Measurements from ENCODE around the gene NAALAD2. TPM values are rescaled to one million over a fixed set of nuclear protein-coding genes. Genes with fewer than 3 reads are reported as not detected.

The NAALAD2 gene
- total RNA-seq, 6 donors from 2014 or later: 0.33 to 2.1 (median 1.2) TPM

- H3K4me1 ChIP-seq: no peaks in the 10 kb centered on the region
- no peaks in the 10 kb centered on the region for H3K27me3 ChIP-seq
- DNase-seq (no peak), ATAC-seq (ENCODE audit: low FRiP score in 2 of 2) (no peak)
- no peak overlapping the region for H3K27ac ChIP-seq
- H3K4me3 ChIP-seq: no peak overlapping the region
- TF ChIP-seq POLR2A (IDR thresholded peaks at IDR 0.05): no peak
- no peak for TF ChIP-seq POLR2AphosphoS5 (IDR thresholded peaks at IDR 0.05)
- no peak for TF ChIP-seq CTCF (IDR thresholded peaks at IDR 0.05)
- TF ChIP-seq EP300 (IDR thresholded peaks at IDR 0.05): no peak
- WGBS, 2 donors: 88 to 89% methylated on average over 4 of the region's 4 CpGs
- H3K9me3 ChIP-seq: no peaks in the 10 kb centered on the region
- no peaks in the 10 kb centered on the region for H3K36me3 ChIP-seq
Observed at GRCh38 chr11:90241414-90241813, 107.0 kb downstream of the NAALAD2 start.

Small RNAs within 50 kb of the gene (small RNA-seq; reads per million reads assigned to genes)
- 0 reads per million in 4 donors for gene RF00275

Other genes with a start within 250 kb of the NAALAD2 start
- not detected for gene TRIM49D1, start 212.4 kb upstream of the NAALAD2 start, total RNA-seq
- gene TRIM49D2, start 210.6 kb upstream of the NAALAD2 start, total RNA-seq: not detected
- not detected for gene TRIM64, start 168.6 kb upstream of the NAALAD2 start, total RNA-seq
- not detected for gene TRIM49C, start 103.6 kb upstream of the NAALAD2 start, total RNA-seq
- gene UBTFL1, start 48.7 kb upstream of the NAALAD2 start, total RNA-seq: not detected
- gene CHORDC1, start 88.4 kb downstream of the NAALAD2 start, total RNA-seq: 10 to 100 TPM; 12.8 to 47.4 (median 32.9) TPM